Brain microvascular endothelial cell (primary cell): ENCODE results near the gene ZNF83.
"Not testable (repeated sequence)": the region's sequence is repeated elsewhere in the genome, so short reads cannot be mapped to it uniquely, and the experiment has no call there.

Experiments
- DNase-seq: peaks from one replicate; pipeline ENCODE4 v3.0.0-alpha.2; 2020
- H3K27ac ChIP-seq: fragments of 250-450 bp; sonication (Bioruptor Pico); 2 replicates; pipeline ENCODE4 v1.5.1; 2020; ENCODE audit warnings: mild to moderate bottlenecking, moderate library complexity
- H3K27me3 ChIP-seq: fragments of 250-450 bp; sonication (Bioruptor Pico); replicated peaks from 2 replicates; pipeline ENCODE4 v1.5.1; 2020; ENCODE audit warnings: mild to moderate bottlenecking
- H3K36me3 ChIP-seq: fragments of 250-450 bp; sonication (Bioruptor Pico); replicated peaks from 2 replicates; pipeline ENCODE4 v1.5.1; 2020; ENCODE audit warnings: mild to moderate bottlenecking
- H3K4me3 ChIP-seq: 2 replicates; pipeline ENCODE4 v1.5.1; 2011; ENCODE audit warnings: low read depth, mild to moderate bottlenecking, control low read depth, low read length, moderate library complexity
- in situ Hi-C: cut with HindIII; loops from 2 replicates; pipeline ENCODE4 v1.10.0; 2017; ENCODE audit warnings: low sequenced_read_pairs, low pct_ligation_motif_present
- TF ChIP-seq, protein P1 (sequence below): IDR thresholded peaks from 2 replicates; pipeline ENCODE4 v1.5.1; 2011; ENCODE audit warnings: low read depth, mild to moderate bottlenecking, moderate library complexity, low read length, control low read depth, inconsistent platforms; ENCODE audit errors: missing control alignments

The ZNF83 gene

GRCh38 chr19:52584736-52585440 is 53.3 kb downstream of the ZNF83 start:
- TF ChIP-seq, protein P1, sequence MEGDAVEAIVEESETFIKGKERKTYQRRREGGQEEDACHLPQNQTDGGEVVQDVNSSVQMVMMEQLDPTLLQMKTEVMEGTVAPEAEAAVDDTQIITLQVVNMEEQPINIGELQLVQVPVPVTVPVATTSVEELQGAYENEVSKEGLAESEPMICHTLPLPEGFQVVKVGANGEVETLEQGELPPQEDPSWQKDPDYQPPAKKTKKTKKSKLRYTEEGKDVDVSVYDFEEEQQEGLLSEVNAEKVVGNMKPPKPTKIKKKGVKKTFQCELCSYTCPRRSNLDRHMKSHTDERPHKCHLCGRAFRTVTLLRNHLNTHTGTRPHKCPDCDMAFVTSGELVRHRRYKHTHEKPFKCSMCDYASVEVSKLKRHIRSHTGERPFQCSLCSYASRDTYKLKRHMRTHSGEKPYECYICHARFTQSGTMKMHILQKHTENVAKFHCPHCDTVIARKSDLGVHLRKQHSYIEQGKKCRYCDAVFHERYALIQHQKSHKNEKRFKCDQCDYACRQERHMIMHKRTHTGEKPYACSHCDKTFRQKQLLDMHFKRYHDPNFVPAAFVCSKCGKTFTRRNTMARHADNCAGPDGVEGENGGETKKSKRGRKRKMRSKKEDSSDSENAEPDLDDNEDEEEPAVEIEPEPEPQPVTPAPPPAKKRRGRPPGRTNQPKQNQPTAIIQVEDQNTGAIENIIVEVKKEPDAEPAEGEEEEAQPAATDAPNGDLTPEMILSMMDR, result no peak
- Histone ChIP-seq H3K36me3 (peaks cover 31% of the 10 kb centered on the region), H3K4me3 (no peak overlapping the region), H3K27me3 (no peaks in the 10 kb centered on the region), H3K27ac (no peak overlapping the region)
- in situ Hi-C loops, result no loop called here
- no peak for DNase-seq

GRCh38 chr19:52570000-52570861 is 67.9 kb downstream of the ZNF83 start, which contains the start of gene ZNF701:
Gene ZNF701, plus strand, starts transcription at chr19:52570287. Its CDS starts 3,861 bp downstream, at chr19:52574148.
- in situ Hi-C loops, result no loop called here
- Histone ChIP-seq H3K4me3 (peak within 1 kb of the TSS; percentile 88), H3K27me3 (no peaks in the 10 kb centered on the region), H3K36me3 (peaks cover 8% of the 10 kb centered on the region), H3K27ac (peak within 1 kb of the TSS; percentile 82)
- DNase-seq, result peak; percentile 94
- TF ChIP-seq, protein P1, result peak; percentile 32

DNA sequence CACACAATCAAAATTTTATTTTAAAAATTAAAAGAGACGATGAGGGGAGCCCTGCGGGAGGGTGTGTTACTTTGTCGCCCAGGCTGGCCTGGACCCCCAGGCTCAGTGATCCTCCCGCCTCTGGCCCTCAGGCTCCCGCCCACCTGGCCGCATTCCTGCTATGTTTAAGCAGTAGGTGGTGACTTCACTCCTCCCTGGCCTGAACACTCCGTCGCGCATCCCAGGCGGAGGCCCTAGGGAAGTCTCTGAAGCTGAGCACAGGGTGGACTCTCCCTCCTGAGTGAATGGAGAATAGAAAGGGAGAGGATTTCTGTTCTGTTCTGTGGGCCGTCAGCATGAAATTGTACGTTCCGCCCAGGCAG is 68.5 kb downstream of the ZNF83 start:
- DNase-seq, H3K27me3 ChIP-seq, H3K36me3 ChIP-seq, in situ Hi-C loops: not testable (repeated sequence)
- peak overlapping the region; percentile 88 for H3K4me3 ChIP-seq
- H3K27ac ChIP-seq, result peak overlapping the region; percentile 21

- no peak overlapping the region for H3K27ac ChIP-seq
- no peaks in the 10 kb centered on the region for H3K27me3 ChIP-seq
- TF ChIP-seq, protein P1, result no peak
- H3K36me3 ChIP-seq, result peaks cover 8% of the 10 kb centered on the region
- no peak overlapping the region for H3K4me3 ChIP-seq
- no peak for DNase-seq
- in situ Hi-C loops, result no loop called here
Observed at GRCh38 chr19:52567921-52568320, 70.2 kb downstream of the ZNF83 start.

- Histone ChIP-seq H3K36me3 (peaks cover 12% of the 10 kb centered on the region), H3K27ac (no peak overlapping the region), H3K27me3 (no peaks in the 10 kb centered on the region), H3K4me3 (no peak overlapping the region)
- TF ChIP-seq, protein P1, result no peak
- DNase-seq, result no peak
- in situ Hi-C loops, result no loop called here
Observed at GRCh38 chr19:52566588-52566987, 71.6 kb downstream of the ZNF83 start.

GRCh38 chr19:52566121-52566520 is 72.0 kb downstream of the ZNF83 start:
- DNase-seq, result no peak
- TF ChIP-seq, protein P1, result no peak
- Histone ChIP-seq H3K36me3 (peaks cover 12% of the 10 kb centered on the region), H3K27me3 (no peaks in the 10 kb centered on the region), H3K4me3 (no peak overlapping the region), H3K27ac (no peak overlapping the region)
- in situ Hi-C loops, result no loop called here
